Ascending aorta (tissue), 2 donors: ENCODE data around the gene JAG1. TPM values are rescaled to one million over a fixed set of nuclear protein-coding genes. Genes with fewer than 3 reads are reported as not detected.

ENCODE experiments used
- DNase-seq, 2 donors: peaks; one replicate each; pipeline ENCODE4 v3.0.0-alpha.2; 2019; ENCODE audit warnings: low spot score in 2 of 2
- H3K27ac ChIP-seq, 2 donors: fragments of 200-600 bp; sonication (generic); one replicate each; pipeline ENCODE4 v1.5.1; 2016 to 2017; ENCODE audit warnings: mild to moderate bottlenecking in 1 of 2
- H3K27me3 ChIP-seq: fragments of 200-600 bp; sonication (generic); one replicate; pipeline ENCODE4 v1.5.1; 2017
- H3K36me3 ChIP-seq, 2 donors: fragments of 200-600 bp; sonication (generic); one replicate each; pipeline ENCODE4 v1.5.1; 2016
- H3K4me1 ChIP-seq, 2 donors: fragments of 200-600 bp; sonication (generic); one replicate each; pipeline ENCODE4 v1.5.1; 2016 to 2017; ENCODE audit warnings: mild to moderate bottlenecking in 1 of 2
- H3K4me3 ChIP-seq, 2 donors: fragments of 200-600 bp; sonication (generic); one replicate each; pipeline ENCODE4 v1.5.1; 2016 to 2017; ENCODE audit warnings: mild to moderate bottlenecking in 1 of 2
- H3K9me3 ChIP-seq, 2 donors: fragments of 200-600 bp; sonication (generic); one replicate each; pipeline ENCODE4 v1.5.1; 2016
- intact Hi-C: fragments of 100-400 bp; cut with DNase I; formaldehyde crosslinking; loops from one replicate; pipeline ENCODE4 v1.15.1; 2023
- total RNA-seq: library from RNA; depleted of rRNA; stranded (reverse); fragments of >200 nt; gene quantifications from one replicate; pipeline ENCODE4 v1.1.0, GENCODE V29; 2016
- TF ChIP-seq, protein P1 (sequence below), 3 experiments: fragments of 200-600 bp in 2 of 3; fragments of 450-650 bp in 1 of 3; sonication (generic) in 2 of 3; IDR thresholded peaks; one replicate each; pipeline ENCODE4 v1.5.1; 2016 to 2019; ENCODE audit warnings: antibody characterized with exemption in 3 of 3, mild to moderate bottlenecking in 1 of 3, moderate library complexity in 1 of 3

Gene JAG1
- 101 TPM for total RNA-seq

- peak; percentile 82 to 98 for DNase-seq
- TF ChIP-seq, protein P1, sequence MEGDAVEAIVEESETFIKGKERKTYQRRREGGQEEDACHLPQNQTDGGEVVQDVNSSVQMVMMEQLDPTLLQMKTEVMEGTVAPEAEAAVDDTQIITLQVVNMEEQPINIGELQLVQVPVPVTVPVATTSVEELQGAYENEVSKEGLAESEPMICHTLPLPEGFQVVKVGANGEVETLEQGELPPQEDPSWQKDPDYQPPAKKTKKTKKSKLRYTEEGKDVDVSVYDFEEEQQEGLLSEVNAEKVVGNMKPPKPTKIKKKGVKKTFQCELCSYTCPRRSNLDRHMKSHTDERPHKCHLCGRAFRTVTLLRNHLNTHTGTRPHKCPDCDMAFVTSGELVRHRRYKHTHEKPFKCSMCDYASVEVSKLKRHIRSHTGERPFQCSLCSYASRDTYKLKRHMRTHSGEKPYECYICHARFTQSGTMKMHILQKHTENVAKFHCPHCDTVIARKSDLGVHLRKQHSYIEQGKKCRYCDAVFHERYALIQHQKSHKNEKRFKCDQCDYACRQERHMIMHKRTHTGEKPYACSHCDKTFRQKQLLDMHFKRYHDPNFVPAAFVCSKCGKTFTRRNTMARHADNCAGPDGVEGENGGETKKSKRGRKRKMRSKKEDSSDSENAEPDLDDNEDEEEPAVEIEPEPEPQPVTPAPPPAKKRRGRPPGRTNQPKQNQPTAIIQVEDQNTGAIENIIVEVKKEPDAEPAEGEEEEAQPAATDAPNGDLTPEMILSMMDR (IDR thresholded peaks at IDR 0.05), result no peak
- intact Hi-C loops, result loop anchor here (1.0 to 10.0 kb wide), 13 partner anchors 19 to 868 kb away; partner anchors contain the start of gene MKKS
- H3K27me3 ChIP-seq, result no peaks in the 10 kb centered on the region
- H3K4me3 ChIP-seq, result peak within 1 kb of the TSS; percentile 86 to 90
- H3K27ac ChIP-seq, result peak within 1 kb of the TSS; percentile 100
- no peaks in the 10 kb centered on the region for H3K9me3 ChIP-seq
- peaks cover 0 to 6% of the 10 kb centered on the region in 2 donors for H3K36me3 ChIP-seq
- H3K4me1 ChIP-seq, result peaks cover 0 to 10% of the 10 kb centered on the region in 2 donors
Measured at GRCh38 chr20:10673842-10674683, at the start of gene JAG1. Gene JAG1, minus strand, starts transcription at chr20:10673999. Its CDS starts 469 bp downstream, at chr20:10673530.

DNA sequence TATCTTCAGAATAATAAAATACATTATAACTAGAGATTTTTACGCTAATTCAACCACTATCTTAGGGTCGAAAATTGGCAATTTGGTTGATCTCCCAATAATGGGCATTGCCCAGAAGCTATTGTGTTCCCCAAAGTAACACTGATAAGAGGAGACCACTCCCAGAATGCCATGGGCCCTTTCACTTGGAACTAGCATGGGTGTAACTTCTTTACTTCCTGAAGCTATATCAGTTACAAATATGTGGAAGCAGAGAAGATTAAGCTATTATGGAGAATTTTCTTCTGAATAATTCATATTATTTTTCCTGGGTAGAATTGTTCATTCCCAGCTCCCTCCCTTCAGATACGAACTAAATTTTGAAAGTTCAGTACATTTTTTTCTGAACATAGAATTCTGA is 48.2 kb upstream of the JAG1 start:
- TF ChIP-seq, protein P1 (IDR thresholded peaks at IDR 0.05), result no peak
- Histone ChIP-seq H3K36me3 (no peaks in the 10 kb centered on the region), H3K9me3 (no peaks in the 10 kb centered on the region), H3K4me1 (peaks cover 0 to 15% of the 10 kb centered on the region in 2 donors), H3K27ac (no peak overlapping the region), H3K27me3 (no peaks in the 10 kb centered on the region), H3K4me3 (no peak overlapping the region)
- no peak for DNase-seq
- intact Hi-C loops, result no loop called here

DNA sequence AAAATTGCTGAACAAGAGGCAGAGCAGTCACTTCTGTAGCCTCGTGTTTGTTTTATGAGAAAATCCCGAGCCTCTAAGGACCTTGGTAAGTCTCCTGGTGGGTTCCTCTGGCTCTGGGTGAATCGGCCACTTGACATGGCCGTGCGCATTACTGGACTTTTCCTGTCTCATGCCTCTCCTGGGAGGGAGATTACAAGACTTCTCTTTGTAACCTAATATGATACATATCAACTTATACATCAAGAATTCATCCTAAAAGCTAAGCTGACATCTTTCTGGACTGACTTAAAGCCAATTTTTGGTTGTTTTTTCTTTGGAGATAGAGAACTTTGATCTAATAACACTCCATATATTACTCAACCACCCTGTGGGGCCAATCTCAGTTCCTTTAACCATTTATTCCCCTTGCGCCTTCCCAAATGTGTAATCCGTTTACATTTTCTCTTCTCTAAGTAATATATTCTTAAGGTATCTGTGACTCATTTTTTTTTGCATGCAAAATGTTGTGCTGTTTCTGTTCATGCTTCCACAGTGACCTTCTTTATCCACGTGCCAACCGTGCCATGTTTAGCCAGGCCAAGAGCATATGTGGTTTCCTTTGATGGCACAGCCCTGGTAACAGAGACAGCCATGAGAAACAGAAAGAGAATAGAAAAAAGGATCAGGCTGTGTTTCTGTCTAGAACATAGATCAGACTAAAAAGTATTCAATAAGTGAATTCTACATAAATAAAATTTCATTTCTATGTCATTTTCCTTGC is 47.5 kb upstream of the JAG1 start:
- peaks cover 0 to 15% of the 10 kb centered on the region in 2 donors for H3K4me1 ChIP-seq
- DNase-seq, result no peak
- no peaks in the 10 kb centered on the region for H3K9me3 ChIP-seq
- H3K4me3 ChIP-seq, result peak overlapping the region; percentile 3 to 9
- intact Hi-C loops, result no loop called here
- peak overlapping the region; percentile 55 to 65 for H3K27ac ChIP-seq
- TF ChIP-seq, protein P1 (IDR thresholded peaks at IDR 0.05), result no peak
- H3K36me3 ChIP-seq, result no peaks in the 10 kb centered on the region
- no peaks in the 10 kb centered on the region for H3K27me3 ChIP-seq

DNA sequence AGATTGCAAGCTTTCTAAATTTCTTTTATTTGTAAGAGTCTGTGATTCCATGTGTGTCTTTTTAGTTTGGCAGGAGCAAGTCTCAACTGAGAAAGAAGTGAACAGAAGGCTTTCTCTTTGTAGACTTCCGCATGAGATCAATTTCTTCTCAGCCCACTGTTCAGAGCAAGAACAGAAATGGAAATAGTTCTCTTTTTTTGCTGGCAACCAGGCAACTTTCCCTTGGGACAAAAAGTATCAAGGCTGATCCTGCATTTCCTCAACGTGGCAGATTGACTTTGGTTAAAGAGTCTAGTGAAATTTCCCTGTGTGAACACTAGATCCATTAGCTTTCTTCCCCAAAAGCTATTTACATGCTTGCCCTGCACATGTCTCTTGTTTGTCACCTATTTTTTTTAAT is 46.8 kb upstream of the JAG1 start:
- Histone ChIP-seq H3K27me3 (no peaks in the 10 kb centered on the region), H3K4me3 (peak overlapping the region; percentile 3 to 9), H3K36me3 (no peaks in the 10 kb centered on the region), H3K27ac (peak overlapping the region; percentile 55 to 65), H3K9me3 (no peaks in the 10 kb centered on the region), H3K4me1 (peaks cover 0 to 15% of the 10 kb centered on the region in 2 donors)
- TF ChIP-seq, protein P1 (IDR thresholded peaks at IDR 0.05), result no peak
- no peak for DNase-seq
- intact Hi-C loops, result no loop called here

DNA sequence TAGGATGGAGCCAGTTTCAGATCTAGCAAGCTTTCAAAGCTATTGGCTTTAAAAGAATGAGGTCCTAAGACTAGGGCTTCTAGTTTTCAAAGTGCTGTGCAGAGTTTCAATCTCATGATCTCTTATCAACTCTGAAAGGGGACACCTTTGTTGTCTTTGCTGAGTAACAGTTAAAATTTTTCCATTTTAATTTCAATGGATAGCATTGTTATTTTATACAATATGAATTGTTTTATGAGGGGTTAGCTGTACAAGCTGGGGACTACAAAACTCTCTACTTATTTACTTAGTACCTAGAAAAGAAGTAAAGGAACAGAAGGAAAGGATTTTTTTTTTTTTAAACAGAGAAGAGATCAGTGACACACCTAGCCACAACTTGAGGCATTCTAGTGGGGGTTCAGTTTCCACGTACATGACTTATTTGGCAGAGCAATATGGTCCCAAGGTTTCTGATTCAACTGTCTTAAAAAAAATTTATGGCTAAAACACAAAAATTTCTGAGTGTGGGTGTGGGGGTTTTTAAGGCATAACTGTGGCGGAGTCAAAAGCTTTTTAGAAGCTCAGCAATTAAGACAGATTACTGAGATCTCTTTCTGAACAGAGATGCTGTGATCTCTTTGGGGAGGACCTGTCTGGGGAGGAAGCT is 46.1 kb upstream of the JAG1 start:
- TF ChIP-seq, protein P1 (IDR thresholded peaks at IDR 0.05), result no peak
- H3K4me3 ChIP-seq, result peak overlapping the region in 1 of 2 donors; percentile 3
- DNase-seq, result no peak
- H3K4me1 ChIP-seq, result peaks cover 0 to 15% of the 10 kb centered on the region in 2 donors
- H3K27me3 ChIP-seq, result no peaks in the 10 kb centered on the region
- no peaks in the 10 kb centered on the region for H3K9me3 ChIP-seq
- H3K36me3 ChIP-seq, result no peaks in the 10 kb centered on the region
- intact Hi-C loops, result no loop called here
- H3K27ac ChIP-seq, result peak overlapping the region; percentile 55 to 65
